ENCODE data around the gene ERC1.

Gene ERC1

DNA sequence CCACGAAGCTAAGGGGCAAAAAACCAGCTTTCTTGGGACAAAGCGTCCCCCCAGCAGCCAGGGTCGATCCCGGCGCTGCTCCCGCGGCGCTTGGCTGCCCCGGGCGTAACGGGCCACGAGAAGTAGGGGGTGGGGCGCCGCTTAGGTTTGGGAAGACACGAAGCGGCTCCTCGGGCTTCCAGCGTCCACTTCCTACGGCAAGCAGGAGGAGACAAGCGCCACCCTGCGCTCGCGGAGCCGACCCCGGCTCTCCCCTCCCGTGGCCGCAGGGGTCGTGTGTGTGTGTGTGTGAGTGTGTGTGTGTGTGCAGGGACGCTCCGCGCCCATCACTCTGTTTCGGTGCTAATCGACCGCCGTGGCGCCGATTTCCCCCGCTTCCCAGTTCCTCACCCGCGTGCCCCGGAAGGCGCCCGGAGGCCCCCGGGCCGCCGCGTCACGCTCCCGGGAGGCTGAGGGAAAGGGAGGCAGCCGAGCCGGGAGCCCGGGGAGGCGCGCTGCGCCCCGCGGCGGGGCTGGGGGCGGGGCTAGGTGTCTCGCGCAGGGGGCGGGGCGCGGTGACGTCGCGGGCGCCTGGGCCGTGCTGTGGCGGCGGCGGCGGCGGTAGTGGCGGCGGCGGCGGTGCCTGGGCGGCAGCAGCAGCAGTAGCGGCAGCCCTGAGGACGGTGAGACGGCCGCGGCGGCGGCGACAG lies at the start of gene ERC1:
ERC1 (plus strand) TSS at position 563 of the 689 bp plus-strand sequence. CDS start 36,681 bp downstream, outside the sequence.
- no peak for FAIRE-seq

DNA sequence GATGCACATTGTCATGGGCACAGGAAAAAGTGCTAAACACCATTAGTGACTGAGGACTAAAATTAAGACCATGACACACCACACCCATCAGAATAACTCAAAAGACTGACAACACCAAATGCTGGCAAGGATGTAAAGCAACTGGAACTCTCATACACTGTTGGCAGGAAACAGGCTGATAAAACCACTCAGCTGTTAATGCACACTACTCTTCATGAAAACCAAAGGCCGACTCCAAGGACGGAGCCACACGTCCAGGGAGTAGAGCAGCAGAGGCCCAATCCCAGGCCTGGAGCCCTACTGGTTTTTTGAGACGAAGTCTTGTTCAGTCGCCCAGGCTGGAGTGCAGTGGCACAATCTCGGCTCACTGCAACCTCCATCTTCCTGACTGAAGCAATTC lies 48.0 kb upstream of the ERC1 start:
- no peak for FAIRE-seq

DNA sequence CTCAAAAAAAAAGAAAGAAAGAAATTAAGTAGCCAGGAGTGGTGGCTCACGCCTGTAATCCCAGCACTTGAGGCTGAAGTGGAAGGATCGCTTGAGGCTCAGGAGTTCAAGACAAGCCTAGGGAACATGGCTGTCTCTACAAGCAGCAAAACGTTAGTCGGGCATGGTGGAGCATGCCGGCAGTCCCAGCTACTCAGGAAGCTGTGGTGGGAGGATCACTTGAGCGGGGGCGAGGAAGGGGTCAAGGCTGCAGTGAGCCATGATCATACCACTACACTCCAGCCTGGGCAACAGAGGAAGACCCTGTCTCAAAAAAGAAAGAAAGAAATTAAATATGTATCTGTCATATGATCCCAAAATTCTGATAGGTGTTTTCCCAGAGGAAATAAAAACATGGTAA lies 46.8 kb upstream of the ERC1 start:
- no peak for FAIRE-seq

DNA sequence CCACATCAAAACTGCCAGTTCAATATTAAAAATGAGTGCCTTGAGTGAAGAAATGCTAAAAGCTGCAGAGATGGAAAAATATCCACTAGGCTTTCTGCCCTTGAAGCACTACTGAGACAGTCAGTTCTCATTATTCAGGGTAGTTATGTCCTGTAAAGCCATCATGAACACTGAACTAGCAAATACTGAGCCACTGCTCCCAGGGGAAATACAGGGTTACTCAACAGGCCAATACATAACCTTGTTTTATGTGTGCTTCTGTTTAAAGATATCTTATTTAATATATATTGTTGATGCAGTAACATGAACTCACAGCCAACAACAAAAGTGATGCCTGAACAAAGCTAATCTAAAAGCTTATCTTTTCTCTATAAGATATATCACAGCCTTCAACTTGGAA lies 44.8 kb upstream of the ERC1 start:
- FAIRE-seq = no peak

DNA sequence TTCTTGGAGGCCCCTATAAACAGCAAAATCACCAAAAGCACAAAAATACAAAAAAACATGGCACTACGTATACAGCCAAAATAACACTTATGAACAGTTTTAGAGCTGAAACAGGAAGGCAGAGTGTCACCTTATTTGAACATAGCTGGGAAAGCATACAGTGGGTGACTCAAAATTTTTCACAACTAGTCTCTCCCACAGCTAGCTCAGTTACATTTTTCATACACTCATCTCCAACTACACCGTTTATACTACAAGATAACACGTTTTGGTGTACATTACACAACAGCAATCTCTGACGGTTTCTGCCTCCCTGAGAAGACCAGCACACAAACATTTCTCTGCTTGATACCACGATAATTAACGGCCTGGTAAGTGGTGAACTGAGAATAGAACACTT lies 44.4 kb upstream of the ERC1 start:
- FAIRE-seq = no peak

DNA sequence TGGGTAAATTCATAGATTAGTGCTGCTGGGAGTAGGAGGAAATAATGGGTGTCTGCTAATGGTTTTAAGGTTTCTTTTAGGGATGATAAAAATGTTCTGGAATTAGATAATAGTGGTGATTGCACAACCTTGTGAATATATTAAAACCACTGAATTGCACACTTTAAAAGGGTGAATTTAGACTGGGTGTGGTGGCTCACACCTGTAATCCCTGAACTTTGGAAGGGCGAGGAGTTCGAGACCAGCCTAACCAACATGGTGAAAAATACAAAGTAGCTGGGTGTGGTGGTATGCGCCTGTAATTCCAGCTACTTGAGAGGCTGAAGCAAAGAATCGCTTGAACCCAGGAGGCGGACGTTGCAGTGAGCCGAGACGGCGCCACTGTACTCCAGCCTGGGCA lies 42.8 kb upstream of the ERC1 start:
- no peak for FAIRE-seq

DNA sequence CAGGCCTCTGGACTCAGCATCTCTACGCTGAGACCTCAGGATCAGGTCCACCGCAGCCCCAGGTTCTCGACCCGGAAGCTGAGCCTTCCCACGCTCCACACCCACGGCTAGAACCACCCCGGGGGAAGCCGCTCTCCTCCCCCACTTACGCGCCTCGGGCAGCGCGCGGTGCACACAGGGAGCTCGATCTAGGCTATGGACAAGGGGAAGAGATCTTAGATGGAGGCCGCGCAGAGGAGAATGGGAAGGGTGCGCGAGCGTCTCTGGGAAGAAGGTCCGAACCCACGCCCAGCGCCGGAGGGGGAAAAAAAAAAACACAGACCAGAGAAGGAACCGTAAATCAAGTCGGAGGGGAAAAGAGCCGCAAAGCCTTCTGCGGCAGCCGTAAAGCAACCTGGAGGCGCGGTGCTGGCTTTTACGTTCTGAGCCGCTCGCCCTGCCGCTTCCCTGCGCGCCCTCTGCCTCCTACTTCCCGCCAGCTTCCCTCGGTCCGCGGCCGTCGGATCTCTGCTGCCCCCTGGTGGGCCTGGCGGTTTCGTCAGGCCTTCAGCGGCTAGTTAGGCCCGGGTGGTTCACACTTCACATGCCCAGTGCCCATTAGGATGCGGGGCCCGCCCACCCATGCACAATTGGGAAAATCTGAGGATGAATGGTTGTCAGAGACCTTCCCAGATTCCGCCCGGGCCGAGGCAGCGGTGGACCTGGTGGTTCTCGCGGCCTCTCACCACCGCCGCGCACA lies 41.4 kb upstream of the ERC1 start, which contains the start of gene RAD52:
RAD52 (minus strand) TSS at position 242 of the 739 bp plus-strand sequence. CDS start 16,636 bp downstream, outside the sequence.
- peak; percentile 69 for FAIRE-seq

DNA sequence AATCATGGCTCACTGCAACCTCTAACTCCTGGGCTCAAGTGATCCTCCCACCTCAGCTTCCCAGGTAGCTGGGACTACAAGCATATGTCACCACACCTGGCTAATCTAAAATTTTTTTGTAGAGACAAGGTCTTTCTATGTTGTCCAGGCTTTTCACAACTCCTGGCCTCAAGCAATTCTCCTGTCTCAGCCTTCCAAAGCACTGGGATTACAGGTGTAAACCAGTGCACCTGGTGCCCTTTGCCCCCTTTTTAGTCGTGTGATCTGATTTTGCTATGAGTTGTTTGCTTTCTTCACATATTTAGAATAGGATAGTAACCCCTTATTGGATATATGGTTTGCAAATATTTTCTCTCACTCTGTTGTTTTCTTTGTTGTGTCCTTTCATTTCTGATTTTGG lies 39.8 kb upstream of the ERC1 start:
- no peak for FAIRE-seq

DNA sequence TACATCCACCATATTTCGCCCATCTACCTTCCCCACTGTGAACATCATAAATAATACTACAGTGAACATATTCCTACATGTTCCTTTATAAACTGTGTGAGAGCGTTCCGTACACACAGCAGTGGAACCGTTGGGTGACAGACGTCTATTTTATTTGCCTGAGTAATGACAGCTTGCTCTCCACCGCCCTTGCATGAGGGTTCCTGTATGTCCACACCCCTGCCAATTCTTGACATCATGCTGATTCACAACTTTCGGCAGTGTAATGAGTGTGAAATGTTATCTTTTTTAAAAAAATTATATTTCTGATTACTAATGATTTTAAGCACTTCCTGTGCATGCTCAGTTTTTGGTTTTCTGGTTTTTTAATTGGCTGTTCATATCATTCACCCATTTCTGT lies 37.2 kb upstream of the ERC1 start:
- no peak for FAIRE-seq

DNA sequence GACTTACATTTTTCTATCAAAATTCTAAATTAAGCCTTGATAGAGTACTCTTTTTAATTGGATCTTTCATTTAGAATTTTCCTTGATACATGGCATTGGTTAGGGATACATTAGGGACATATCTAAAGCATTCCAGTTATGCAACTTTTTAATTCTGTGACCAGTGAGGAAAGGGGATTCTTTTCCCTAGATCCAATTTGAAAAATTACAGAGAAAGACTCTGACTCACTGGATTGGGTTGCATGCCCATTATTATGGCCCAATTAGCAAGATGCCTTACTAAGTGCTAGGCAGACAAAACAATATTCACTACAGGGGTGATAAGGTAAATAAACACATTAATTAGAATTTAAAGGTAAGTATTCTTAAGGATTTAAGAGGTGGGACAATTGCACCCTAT lies 36.3 kb upstream of the ERC1 start:
- FAIRE-seq = no peak

DNA sequence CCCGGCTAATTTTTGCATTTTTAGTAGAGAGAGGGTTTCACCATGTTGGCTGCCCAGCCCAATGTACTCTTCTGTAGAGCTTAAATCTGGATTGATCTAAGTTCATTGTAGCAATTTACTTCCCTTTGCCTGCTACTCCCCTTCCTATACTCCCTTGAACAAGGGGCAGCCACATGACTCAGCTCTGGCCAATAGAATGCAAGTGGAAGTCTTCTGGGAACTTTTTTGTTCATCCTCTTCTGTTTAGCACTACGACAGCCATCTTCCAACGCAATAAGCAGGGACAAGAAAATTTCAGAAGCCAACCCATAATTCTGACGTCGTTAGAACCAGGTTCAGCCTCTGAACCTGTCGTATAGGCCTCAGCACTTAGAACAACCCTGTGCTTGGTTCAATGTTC lies 35.1 kb upstream of the ERC1 start:
- no peak for FAIRE-seq

DNA sequence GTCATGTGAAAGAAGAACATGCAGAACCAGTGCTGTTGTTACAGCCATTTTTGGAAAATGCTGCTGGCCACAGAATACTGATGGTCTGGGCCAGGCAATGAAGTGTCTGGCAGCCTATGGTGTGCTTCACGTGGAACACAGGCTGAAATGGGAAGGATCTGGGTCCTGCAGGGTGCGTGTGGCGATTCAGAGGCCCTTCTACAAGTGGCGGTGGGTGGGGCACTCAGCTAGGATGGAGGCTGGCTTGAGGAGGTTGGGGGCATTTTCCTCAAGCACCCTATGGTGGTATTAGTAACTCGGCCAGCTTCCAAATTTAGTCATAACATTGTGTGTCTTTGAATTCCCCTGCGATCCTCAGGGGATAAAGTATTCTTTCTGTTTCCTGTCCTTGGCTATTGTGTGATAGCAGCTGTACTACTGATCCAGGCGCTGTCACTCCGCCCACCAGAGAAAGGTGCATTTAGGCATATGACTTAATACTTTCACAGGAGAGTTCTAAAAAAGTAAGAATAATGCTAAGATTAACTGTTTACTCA lies 32.4 kb upstream of the ERC1 start:
- no peak for FAIRE-seq

DNA sequence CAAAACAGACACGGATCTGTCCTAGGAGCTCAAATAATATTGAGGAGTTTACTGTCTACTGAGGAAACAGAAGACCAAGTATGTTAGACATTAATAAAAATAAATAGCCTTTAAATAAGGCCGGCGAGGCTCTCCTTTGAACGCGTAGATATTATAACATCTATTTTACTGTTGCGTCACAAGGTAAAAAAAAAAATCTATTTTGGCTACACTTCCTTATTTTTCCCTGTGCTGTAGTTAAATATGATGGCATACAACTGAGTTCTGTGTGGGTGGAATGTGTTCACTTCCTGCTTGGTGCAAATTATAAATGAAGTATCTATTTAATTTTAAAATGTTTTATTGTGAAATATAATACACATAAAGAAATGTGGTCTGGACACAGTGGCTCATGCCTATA lies 24.3 kb upstream of the ERC1 start:
- no peak for FAIRE-seq

DNA sequence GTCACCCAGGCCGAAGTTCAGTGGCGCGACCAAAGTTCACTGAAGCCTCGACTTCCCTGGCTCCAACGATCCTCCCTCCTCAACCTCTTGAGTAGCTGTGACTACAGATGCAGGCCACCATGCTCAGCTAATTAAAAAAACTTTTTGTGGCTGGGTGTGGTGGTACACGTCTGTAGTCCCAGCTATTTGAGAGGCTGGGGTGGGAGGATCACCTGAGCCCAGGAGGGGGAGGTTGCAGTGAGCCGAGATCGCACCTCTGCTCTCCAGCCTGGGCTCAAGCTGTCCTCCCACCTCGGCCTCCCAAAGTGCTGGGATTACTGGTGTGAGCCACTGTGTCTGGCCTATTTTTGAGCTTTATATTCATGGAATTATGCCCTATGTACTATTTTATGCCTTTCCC lies 23.4 kb upstream of the ERC1 start:
- FAIRE-seq = no peak

DNA sequence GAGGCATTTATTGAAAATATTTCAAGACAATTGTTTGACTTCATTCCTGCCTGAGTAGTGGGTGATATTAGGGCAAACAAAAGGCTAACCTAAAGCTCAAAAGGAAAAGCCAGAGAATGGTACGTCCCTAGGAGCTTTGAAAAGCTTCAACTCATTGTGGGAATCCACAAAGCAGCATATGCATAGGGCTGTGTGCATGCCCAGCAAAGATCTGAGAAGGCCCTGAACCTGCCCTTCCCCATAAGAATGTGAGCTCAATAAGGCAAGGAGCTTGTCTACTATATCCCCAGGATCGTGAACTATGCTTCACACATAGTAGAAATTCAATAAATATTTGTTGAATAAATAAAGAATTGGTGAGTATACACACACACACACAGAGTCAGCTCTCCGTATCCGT lies 22.5 kb upstream of the ERC1 start:
- no peak for FAIRE-seq

DNA sequence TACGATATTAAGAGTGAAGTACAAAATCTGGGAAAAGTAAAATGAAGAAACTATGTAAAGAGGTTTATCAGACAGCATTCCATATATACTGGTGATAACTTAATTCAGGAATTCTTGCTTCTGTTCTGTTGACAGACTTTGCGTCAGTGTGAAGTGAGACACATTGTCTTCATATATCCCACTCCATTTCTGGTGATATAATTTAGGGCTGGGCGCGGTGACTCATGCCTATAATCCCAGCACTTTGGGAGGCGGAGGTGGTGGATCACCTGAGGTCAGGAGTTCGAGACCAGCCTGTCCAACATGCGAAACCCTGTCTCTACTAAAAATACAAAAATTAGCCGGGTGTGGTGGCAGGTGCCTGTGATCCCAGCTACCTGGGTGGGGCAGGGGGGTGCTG lies 21.2 kb upstream of the ERC1 start:
- FAIRE-seq = no peak

DNA sequence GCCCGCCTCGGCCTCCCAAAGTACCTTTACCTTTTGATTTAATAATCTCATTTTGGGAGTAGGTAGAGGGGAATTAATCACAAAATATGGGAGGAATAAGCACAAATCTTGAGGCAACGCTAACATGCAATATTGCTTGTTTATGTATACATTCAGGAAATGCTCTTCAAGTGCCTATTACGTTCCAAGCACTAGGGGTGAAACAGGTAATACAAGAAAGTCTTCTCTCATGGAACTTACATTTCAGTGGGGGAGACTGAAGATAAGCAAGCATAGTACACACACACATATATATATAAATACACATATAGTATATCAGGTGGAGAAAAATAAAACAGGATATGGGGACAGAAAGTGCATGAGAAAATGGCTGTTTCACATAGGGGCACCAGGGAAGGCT lies 19.0 kb upstream of the ERC1 start:
- FAIRE-seq = no peak

DNA sequence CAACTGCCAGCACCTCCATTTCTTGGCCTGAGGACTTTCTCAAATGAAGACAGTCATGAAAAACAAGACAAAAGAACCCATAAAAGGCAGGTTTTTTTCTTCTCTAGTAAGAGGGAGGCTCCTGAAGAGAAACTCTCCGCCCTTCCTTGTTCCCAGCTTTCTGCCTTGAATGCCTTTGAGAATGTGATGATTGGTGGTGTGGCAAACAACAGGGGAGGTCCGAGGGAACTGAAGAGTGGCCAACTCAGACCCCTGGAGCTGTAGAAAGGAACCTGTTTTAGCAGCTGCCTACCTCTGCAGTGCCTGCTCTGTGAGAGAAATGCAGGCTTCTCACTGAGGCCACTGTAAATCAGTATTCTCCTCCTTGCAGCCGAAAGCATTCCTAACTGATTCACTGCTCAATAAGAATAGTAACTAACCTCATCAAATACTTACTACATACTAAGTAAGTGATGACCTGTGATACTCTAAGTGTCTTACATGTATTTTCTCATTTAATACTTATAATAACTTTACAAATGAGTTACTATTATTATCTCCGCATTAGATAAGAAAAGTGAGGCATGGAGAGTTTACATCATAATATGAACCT lies 16.7 kb upstream of the ERC1 start:
- no peak for FAIRE-seq

DNA sequence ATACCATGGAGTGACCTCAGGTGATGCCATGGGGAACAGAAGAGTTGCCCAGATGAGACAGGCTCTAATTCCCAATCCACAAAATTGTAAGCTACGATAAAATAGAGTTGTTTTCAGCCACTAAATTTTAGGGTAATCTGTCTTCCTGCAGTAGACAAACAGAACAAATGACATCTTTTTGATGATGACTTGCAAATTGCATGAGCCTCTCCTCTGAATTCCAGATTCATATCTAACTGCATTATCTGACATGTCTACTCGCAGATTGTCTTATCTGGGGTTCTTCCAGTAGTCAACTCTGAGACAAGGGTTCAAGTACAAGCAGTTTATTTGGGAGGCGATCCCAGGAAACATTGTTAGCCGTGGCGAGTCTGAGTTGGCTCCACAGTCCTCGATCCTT lies 14.4 kb upstream of the ERC1 start:
- no peak for FAIRE-seq

DNA sequence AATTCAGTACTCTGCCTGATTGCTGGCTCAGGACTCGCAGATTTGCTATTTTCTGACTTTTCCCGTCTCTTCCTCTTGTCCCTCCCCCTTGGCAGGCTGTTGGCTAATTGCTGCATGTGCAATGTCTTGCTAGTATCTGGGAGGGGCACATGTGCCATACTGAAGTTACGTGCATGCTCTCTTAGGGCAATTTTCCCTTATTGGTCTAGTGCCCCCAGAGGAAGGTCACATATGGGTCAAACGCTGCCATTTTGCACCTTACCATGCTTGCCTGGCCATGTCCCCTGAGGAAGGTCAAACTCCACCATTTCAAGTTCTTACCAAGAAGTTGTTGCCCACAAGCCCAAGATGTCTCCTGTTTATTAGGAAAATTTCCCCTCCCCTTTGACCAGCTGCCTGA lies 13.9 kb upstream of the ERC1 start:
- FAIRE-seq = no peak

DNA sequence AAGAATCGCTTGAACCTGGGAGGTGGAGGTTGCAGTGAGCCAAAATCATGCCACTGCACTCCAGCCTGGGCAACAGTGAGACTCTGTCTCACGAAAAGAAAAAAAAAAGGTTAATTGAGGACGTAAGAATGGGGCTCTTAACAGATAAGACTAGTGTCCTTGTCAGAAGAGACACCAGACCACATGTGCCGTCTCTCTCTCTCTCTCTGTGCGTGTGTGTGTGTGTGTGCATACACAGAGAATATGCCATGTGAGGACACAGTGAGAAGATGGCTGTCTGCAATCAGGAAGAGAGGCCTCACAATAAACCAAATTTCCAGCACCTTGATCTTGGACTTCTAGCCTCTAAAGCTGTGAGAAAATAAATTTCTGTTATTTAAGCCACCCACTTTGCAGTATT lies 11.7 kb upstream of the ERC1 start:
- no peak for FAIRE-seq

DNA sequence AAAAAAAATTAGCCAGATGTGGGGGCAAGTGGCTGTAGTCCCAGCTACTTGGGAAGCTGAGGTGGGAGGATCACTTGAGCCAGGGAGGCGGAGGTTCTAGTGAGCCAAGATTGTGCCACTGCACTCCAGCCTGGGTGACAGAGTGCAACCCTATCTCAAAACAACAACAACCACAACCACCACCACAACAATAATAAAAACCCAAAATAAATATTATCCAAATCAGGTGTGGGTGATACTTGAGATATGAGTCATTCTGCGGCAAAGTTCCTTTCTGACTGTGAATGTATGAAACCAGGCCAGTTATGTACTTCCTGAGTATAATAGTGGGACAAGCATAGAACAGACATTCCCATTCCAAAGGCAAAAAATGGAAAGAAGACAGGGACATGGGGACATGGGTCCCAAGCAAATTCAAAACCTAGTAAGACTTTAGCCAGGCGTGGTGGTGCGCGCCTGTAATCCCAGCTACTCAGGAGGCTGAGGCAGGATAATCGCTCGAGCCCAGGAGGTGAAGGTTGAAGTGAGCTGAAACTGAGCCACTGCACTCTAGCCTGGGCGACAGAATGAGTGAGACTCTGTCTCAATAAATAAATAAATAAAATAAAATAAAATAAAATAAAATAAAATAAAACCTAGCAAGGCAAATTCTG lies 9.7 kb upstream of the ERC1 start:
- FAIRE-seq = no peak

DNA sequence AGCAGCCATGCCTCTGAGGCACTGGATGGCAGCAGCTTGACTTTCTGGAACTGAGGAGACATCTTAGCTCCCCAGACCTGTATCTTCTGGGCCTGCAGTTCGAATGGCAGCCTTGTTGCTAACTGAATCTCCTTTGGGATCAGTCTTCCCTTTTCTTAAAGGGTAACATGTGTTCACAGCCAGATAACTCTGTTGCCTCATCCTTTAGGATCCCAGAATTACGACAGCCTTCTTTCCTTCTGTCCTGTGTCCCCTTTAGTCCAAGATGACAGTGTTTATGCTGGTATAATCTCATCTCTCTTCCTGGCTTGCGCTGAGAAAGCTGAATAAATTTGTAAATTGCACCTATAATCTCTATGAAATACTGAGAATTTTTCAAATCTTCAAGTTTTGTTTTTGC lies 9.1 kb upstream of the ERC1 start:
- FAIRE-seq = no peak

DNA sequence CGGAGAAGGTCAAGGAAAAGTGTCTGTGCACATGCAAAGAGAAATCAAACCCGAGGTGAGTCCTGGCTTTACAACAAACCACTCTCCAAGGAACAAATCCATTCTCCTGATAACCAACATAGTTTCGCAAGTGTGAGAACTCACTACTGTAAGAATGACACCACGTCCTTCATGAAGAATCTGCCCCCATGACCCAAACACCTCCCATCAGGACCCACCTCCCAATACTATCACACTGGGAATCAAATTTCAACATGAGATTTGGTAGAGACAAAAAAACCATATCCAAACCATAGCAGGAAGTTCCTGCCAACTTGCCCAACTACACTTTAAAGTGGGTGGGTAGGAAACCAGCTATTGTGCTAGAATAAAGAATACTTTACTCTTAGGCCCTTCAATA lies 2.4 kb upstream of the ERC1 start:
- no peak for FAIRE-seq

Measured in islet of Langerhans (tissue), 1 donor.